Mesodermal cell (in vitro differentiated cells): ENCODE measurements around the gene RNASEL.

ENCODE experiments used
- H3K27ac ChIP-seq: 2 replicates; pipeline ENCODE4 v1.7.0; 2013; ENCODE audit warnings: mild to moderate bottlenecking, low read depth, low read length, moderate library complexity; ENCODE audit not compliant: severe bottlenecking
- H3K36me3 ChIP-seq: 2 replicates; pipeline ENCODE4 v1.7.1; 2013; ENCODE audit warnings: mild to moderate bottlenecking, low read length, moderate library complexity; ENCODE audit not compliant: control insufficient read depth, insufficient read depth
- H3K4me1 ChIP-seq: one replicate; pipeline ENCODE4 v1.7.1; 2013; ENCODE audit warnings: mild to moderate bottlenecking, low read length; ENCODE audit not compliant: insufficient read depth, control insufficient read depth, poor library complexity, severe bottlenecking
- H3K4me3 ChIP-seq: 2 replicates; pipeline ENCODE4 v1.7.0; 2013; ENCODE audit warnings: low read length, control low read depth, mild to moderate bottlenecking; ENCODE audit not compliant: insufficient read depth, poor library complexity, severe bottlenecking; ENCODE audit errors: extremely low read depth
- H3K9me3 ChIP-seq: 2 replicates; pipeline ENCODE4 v1.7.1; 2013; ENCODE audit warnings: mild to moderate bottlenecking, low read length, moderate library complexity; ENCODE audit not compliant: control insufficient read depth

The RNASEL gene

DNA sequence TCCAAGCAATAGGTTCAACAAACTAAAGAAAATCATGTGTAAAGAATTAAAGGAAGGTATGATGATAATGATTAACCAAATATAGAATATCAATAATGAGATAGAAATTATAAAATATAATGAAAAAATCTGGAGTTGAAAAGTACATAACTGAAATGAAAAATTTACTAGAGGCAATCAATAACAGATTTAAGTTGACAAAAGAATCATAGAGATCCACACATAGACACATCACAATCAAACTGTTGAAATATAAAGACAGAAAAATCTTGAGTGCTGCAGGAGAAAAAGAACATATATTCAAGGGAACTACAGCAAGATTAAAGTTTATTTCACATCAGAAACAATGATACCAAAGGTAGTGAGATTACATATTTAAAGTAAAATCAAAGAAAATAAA, 63.7 kb downstream of the RNASEL start:
- H3K9me3 ChIP-seq = no peaks in the 10 kb centered on the region
- H3K36me3 ChIP-seq = no peaks in the 10 kb centered on the region
- no peak overlapping the region for H3K4me3 ChIP-seq
- no peaks in the 10 kb centered on the region for H3K4me1 ChIP-seq
- no peak overlapping the region for H3K27ac ChIP-seq
